GM21528 (cell line): ENCODE data around the gene GUCD1.

Experiments used
- ATAC-seq: cut with Tn5 transposase; IDR thresholded peaks from one replicate; pipeline ENCODE4 v1.9.1; 2021; ENCODE audit warnings: mild to moderate bottlenecking, moderate library complexity; ENCODE audit not compliant: unreplicated experiment, low FRiP score

GUCD1 gene

GRCh38 chr22:24591286-24591830 is 36.4 kb upstream of the GUCD1 start:
- ATAC-seq: no peak

DNA sequence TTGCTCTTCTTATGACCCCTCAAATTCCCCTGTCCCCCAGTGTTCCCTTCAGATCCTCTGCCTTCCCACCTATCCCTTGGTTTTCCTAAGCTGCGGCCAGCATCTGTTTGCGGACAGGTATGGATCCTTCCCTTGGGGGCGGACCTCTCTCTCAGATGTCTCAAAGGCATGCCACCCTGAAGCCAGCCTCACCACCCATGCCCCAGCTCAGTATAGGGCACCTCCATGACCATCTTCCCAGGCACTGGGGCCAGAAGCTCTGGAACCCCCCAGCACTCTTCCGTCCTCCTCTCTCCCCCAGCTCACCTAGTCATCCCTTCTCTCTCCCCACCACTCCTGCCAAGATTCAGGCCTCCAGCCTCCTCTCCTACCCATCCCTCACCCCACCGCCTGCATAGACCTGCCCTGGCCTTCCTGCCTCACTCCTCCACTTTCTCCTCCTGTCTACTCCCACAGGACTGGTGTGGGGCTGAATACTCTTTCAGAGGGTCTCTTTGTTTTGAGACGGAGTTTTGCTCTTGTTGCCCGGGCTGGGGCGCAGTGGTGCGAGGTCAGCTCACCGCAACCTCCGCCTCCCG is 35.7 kb upstream of the GUCD1 start:
- ATAC-seq: no peak

DNA sequence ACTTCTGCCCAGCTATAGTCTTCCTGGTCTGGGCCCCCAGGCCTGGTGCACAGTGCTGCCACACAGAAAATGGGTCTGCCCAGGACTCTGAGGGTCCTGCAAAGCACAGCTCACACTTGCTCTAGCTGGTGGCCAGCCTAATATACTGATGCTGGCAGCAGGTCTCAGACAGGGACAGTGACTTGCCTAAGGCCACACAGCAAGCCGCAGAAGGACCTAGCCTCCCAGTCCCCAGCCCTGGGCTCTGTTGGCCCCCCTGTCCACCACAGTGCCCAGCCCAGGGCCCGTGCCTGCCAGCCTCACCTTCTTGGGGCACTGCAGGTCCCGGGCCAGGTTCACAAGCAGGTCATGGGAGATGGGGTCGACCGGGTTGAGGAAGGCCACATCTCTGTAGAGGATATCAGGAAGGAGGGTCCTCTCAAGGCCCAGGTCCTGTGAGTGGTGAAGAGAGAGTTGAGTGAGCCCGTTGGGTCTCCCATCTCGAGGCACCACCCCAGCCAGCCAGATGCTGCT is 34.6 kb upstream of the GUCD1 start:
- no peak for ATAC-seq

DNA sequence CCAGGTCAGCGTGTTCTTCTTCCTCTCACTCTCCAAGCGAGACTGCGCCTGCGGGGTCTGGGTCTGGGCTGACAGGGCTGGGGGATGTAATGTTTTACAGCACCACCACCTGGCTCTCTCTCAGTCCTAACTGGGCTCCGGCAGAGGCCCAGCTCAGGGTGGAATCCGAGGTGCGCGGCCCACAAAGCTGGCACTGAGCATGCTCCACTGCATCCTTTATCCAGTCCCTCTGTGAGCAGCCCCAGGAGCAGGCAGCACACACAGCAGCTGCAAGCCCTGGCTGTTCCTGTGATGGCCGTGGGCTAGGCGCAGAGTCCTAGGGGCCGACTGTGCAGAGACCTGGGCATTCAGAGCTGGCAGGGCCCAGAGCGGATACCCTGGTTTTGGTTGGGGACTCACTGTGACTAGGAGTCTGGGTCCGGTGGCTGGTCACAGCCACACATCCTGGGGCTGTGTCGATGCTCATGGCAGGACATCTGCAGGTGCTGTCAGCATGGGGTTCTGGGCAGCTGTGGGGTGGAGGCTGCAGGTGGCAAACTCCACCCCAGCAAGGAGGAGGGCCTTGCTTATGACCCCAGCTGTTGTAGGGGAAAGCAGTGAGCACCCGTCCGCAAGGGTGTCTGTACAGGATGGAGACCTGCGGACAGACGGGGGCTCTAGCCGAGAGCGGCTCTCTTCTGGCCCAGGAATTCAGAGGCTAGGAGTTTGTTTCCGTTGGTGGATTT is 34.0 kb upstream of the GUCD1 start:
- no peak for ATAC-seq

GRCh38 chr22:24588381-24588756 is 33.4 kb upstream of the GUCD1 start:
- no peak for ATAC-seq

GRCh38 chr22:24587948-24588347 is 33.0 kb upstream of the GUCD1 start:
- no peak for ATAC-seq

- ATAC-seq: no peak
These were observed 32.3 kb upstream of the GUCD1 start for GRCh38 chr22:24587251-24587650.

- ATAC-seq: no peak
These were observed 31.1 kb upstream of the GUCD1 start for GRCh38 chr22:24585927-24586546.

DNA sequence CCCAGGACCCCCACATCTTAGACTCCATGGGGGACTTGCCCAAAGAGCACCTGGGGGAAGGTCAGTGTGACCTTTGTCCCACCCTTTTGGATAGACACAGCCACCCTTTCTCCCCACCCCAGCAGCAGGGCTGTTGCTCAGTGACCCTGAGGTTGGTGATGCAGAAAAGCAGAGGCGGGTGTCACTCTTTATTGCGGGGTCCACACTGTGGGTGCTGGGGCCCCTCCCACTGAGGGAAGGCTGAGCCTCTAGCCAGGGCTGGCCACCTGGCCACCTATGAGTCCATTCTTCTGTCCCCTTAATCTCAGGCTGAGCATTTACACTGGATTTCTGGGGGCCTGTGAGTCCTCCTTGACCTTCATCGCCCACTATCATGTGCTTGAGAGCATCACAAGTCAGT is 30.5 kb upstream of the GUCD1 start:
- ATAC-seq: no peak

DNA sequence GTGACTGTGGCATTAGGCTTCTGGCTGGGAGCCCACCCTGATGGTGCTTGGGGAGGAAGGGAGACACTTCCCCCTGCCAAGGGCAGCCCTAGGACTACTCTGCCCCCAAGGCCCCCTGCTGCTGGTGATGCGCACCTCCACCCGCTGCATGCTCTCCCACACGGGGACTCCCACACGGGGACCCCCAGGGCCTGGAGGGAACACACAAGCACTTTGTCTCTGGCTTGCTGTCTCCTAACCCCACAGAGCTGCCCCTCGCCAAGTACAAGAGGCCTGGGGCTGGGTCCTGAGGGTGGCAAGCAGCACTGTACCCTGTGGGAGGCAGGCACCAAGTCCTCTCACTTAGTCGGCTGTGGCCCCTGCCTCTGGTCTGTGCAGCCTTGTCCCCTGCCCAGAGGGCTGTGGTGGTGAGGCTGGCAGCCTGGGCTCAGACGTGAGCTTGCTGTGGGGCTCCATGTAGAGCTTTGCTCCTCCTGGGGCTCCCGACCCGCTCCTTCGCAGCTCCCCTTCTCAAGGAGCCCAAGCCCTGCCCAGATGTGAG is 30.0 kb upstream of the GUCD1 start:
- ATAC-seq: no peak

DNA sequence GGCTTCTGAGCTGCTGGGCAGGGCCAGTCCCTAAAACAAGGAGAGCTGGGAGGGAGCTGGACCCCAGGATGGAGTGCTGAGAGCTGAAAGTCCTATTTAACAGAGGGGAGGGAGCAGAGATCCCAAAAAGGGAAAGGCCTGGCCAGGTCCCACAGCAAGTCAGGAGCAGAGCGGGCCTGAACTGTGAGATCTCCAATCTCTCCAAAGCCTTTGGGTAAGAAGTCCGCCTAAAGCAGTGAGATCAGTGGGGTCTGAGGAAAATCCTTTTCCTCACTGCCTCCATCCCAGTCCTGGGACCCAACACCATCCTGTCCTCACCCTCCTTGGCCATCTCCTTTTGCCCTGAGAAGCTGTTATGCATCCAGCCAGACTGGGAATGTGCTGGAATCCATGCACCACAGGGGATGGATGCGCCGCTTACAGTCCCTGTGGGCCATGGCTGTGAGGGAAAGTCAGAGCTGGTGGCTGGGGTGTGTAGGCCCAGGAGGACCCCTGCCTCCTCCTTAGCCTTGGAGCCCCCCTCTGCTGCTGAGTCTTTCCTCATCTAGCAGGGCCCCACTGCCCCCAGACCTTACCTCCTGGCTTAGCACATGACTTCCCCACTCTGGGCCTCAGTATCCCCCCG is 29.3 kb upstream of the GUCD1 start:
- no peak for ATAC-seq

- no peak for ATAC-seq
These were observed 28.6 kb upstream of the GUCD1 start for GRCh38 chr22:24583221-24584165.

GRCh38 chr22:24582056-24582814 is 27.3 kb upstream of the GUCD1 start:
- no peak for ATAC-seq

GRCh38 chr22:24580276-24580675 is 25.3 kb upstream of the GUCD1 start:
- no peak for ATAC-seq

GRCh38 chr22:24579258-24579601 is 24.3 kb upstream of the GUCD1 start:
- no peak for ATAC-seq

DNA sequence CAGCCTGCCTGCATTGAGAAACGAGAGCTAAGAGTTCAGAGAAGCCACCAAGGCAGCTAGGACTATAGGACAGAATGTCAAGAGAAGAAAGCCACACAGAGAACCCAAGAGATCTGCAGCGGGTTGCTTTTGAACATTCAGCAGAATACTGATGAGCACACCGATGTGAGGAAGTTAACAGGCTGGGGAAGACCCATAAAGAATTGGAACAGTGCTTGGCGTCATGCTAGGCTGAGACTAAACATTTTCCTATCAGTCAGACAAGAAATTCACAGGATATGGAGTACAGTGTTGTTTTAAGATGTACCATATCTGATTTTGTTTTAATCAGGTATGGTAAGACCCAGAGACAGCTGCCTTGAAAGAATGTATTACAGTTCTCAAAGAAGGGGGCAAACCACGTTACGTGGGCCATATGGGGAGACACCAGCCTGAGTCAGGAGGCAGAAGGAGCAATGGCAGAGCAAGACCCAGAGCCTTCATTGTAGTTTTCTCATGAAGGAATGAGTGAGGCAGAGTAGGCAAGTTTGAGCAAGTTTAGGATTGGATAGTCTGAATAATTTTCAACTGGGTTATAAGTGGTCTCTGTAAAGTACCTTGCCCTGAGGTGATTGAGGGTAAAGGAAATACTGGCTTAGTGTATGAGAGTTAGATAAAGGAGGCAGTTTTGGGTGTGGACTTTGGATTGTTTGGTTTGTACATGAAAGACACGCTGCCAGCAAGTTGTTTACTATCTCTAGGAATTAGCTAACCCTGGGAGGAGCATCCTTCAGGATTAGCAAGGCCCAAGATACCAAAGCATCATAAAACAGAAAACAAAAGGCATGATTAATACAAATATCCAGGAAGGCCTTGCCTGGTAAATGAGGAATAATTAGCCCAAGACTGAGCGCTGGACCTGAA is 23.7 kb upstream of the GUCD1 start:
- ATAC-seq: no peak

- no peak for ATAC-seq
These were observed 21.8 kb upstream of the GUCD1 start for GRCh38 chr22:24576778-24577177.

DNA sequence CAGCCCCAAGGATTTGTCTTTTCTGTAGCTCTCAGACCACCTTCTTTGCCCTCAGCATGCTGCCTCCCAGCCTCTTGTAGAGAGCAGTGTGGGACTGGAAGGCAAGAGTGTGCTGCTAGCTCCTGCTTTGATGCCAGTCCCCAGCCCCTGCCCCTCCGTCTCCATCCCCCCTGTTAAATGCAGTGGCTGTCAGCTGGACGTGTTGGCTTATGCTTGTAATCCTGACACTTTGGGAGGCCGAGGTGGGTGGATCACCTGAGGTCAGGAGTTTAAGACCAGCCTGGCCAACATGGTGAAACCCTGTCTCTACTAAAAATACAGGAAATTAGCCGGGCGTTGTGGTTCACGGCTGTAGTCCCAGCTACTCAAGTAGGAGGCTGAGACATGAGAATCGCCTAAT is 16.3 kb upstream of the GUCD1 start:
- no peak for ATAC-seq
